Osteoblast (primary cell): Measurements from ENCODE around the gene PTPN2. TPM values are rescaled to one million over a fixed set of nuclear protein-coding genes. Genes with fewer than 3 reads are reported as not detected.

ENCODE experiments used
- DNase-seq: peaks from one replicate; pipeline ENCODE4 v3.0.0; 2011; ENCODE audit warnings: low spot score, mixed read lengths; ENCODE audit not compliant: insufficient read length; ENCODE audit errors: missing footprints
- H2AFZ ChIP-seq: 2 replicates; pipeline ENCODE4 v1.6.0; 2011; ENCODE audit warnings: mild to moderate bottlenecking, low read length
- H3K27ac ChIP-seq: 2 replicates; pipeline ENCODE4 v1.5.1; 2011; ENCODE audit warnings: mild to moderate bottlenecking, low read depth, low read length, moderate library complexity
- H3K27me3 ChIP-seq: 2 replicates; pipeline ENCODE4 v1.6.0; 2012; ENCODE audit warnings: mild to moderate bottlenecking, control low read depth, inconsistent platforms, low read length, moderate library complexity; ENCODE audit not compliant: insufficient read depth
- H3K36me3 ChIP-seq: 2 replicates; pipeline ENCODE4 v1.5.1; 2011; ENCODE audit warnings: mild to moderate bottlenecking, low read length, control low read depth, moderate library complexity; ENCODE audit not compliant: insufficient read depth
- H3K4me1 ChIP-seq: 2 replicates; pipeline ENCODE4 v1.5.1; 2011; ENCODE audit warnings: mild to moderate bottlenecking, low read length, control low read depth, moderate library complexity; ENCODE audit not compliant: insufficient read depth
- H3K4me2 ChIP-seq: 2 replicates; pipeline ENCODE4 v1.6.0; 2011; ENCODE audit warnings: mild to moderate bottlenecking, low read length; ENCODE audit not compliant: insufficient read depth
- H3K4me3 ChIP-seq: fragments of 200-600 bp; sonication (generic); 3 replicates; pipeline ENCODE4 v1.5.1; 2012; ENCODE audit warnings: mild to moderate bottlenecking, low read length, inconsistent platforms; ENCODE audit not compliant: insufficient read depth
- H3K79me2 ChIP-seq: 2 replicates; pipeline ENCODE4 v1.6.0; 2012; ENCODE audit warnings: mild to moderate bottlenecking, low read length, control low read depth, inconsistent platforms; ENCODE audit not compliant: insufficient read depth
- H3K9me3 ChIP-seq: 2 replicates; pipeline ENCODE4 v1.5.1; 2011; ENCODE audit warnings: low read depth, low read length, control low read depth
- H4K20me1 ChIP-seq: 2 replicates; pipeline ENCODE4 v1.6.0; 2012; ENCODE audit warnings: mild to moderate bottlenecking, low read length, control low read depth; ENCODE audit not compliant: insufficient read depth
- total RNA-seq: library from RNA; depleted of rRNA; stranded (reverse); fragments of >200 nt; gene quantifications from 2 replicates; pipeline ENCODE4 v1.2.3, GENCODE V29; 2012
- TF ChIP-seq, protein P1 (sequence below): IDR thresholded peaks from 2 replicates; pipeline ENCODE4 v1.5.1; 2011; ENCODE audit warnings: mild to moderate bottlenecking, low read depth, low read length, moderate library complexity; ENCODE audit errors: extremely low read depth

PTPN2 gene
- total RNA-seq, 1 donor = 37.6 TPM

DNA sequence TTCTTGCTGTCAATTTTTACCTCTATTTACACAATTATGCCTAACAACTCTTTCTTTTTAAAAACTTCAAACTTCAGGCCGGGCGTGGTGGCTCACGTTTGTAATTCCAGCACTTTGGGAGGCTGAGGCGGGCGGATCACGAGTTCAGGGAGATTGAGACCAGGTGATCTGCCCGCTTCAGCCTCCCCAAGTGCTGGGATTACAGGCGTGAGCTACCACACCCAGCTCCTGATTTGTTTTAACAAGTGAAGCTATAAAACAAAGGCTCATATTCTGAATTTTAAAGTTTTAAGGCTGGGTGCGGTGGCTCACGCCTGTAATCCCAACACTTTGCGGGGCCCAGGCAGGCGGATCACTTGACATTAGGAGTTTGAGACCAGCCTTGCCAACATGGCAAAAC, 15.5 kb downstream of the PTPN2 start:
- Histone ChIP-seq H3K9me3 (no peaks in the 10 kb centered on the region), H3K79me2 (peaks cover 56% of the 10 kb centered on the region), H3K36me3 (no peaks in the 10 kb centered on the region), H3K27me3 (no peaks in the 10 kb centered on the region), H3K4me1 (no peaks in the 10 kb centered on the region), H3K4me2 (no peak overlapping the region), H2AFZ (no peak overlapping the region), H4K20me1 (peaks cover 17% of the 10 kb centered on the region), H3K4me3 (no peak overlapping the region), H3K27ac (no peak overlapping the region)
- DNase-seq = no peak
- TF ChIP-seq, protein P1, sequence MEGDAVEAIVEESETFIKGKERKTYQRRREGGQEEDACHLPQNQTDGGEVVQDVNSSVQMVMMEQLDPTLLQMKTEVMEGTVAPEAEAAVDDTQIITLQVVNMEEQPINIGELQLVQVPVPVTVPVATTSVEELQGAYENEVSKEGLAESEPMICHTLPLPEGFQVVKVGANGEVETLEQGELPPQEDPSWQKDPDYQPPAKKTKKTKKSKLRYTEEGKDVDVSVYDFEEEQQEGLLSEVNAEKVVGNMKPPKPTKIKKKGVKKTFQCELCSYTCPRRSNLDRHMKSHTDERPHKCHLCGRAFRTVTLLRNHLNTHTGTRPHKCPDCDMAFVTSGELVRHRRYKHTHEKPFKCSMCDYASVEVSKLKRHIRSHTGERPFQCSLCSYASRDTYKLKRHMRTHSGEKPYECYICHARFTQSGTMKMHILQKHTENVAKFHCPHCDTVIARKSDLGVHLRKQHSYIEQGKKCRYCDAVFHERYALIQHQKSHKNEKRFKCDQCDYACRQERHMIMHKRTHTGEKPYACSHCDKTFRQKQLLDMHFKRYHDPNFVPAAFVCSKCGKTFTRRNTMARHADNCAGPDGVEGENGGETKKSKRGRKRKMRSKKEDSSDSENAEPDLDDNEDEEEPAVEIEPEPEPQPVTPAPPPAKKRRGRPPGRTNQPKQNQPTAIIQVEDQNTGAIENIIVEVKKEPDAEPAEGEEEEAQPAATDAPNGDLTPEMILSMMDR = no peak

DNA sequence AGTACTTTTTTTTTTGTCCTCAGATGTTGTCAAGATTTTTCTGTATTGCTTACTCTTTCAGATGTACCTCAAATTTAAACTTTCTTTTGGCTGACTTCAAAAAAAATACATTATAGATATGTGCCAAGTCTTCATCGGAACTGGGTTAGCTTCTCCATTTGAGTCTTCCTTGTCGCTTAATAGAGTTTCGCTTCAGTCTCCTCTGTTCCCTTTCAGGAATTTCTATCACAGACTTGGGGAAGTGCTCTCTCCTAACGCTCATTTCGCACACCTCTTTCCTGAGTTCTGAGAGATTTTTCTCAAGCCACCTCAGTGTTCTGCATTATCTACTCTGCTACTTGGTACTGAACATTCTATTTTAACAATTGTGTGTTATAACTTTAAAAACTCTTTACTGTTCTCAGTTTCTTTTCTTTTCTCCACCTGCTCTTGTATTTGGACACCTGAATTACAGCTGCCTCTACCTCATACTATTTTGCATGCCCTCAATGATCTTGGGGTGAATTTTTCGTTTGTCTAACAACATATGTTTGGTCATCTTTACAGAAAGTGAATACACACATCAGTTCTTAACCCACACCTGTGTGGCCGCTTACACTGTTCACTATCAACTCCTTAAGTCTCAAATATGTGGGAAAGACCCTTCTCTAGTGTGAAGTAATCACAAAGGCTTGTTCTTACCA, 16.5 kb downstream of the PTPN2 start:
- H3K9me3 ChIP-seq = no peaks in the 10 kb centered on the region
- peaks cover 62% of the 10 kb centered on the region for H3K79me2 ChIP-seq
- peaks cover 14% of the 10 kb centered on the region for H4K20me1 ChIP-seq
- no peak overlapping the region for H3K27ac ChIP-seq
- TF ChIP-seq, protein P1 = no peak
- no peak overlapping the region for H2AFZ ChIP-seq
- DNase-seq = no peak
- no peak overlapping the region for H3K4me2 ChIP-seq
- no peak overlapping the region for H3K4me3 ChIP-seq
- no peaks in the 10 kb centered on the region for H3K36me3 ChIP-seq
- H3K27me3 ChIP-seq = no peaks in the 10 kb centered on the region
- peaks cover 2% of the 10 kb centered on the region for H3K4me1 ChIP-seq

DNA sequence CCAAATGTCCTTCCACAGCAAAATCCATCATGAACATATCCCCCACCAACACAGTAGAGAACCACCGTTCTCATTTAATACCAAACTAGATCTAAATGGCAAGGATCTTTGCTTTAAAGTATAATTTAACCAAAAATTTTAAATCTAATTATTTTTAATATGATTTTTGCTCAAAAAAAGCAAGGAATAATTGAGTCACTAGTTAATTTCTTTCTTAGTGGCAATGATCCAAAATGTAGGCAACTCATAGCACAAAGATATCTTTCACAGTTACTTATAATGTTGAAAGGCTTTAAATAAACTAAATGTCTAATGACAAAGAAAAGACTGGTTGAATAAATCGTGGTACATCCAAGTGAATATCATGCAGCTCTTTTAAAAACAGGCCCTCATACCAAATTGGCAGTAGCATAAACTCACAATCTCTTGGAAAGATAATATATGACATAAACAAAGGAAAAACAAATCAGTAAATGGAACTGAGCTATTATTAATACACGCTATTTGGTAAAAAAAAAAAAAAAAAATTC, 20.3 kb downstream of the PTPN2 start:
- peaks cover 7% of the 10 kb centered on the region for H3K4me1 ChIP-seq
- H3K4me3 ChIP-seq = no peak overlapping the region
- no peak overlapping the region for H3K27ac ChIP-seq
- peaks cover 73% of the 10 kb centered on the region for H3K79me2 ChIP-seq
- DNase-seq = peak; percentile 75
- no peaks in the 10 kb centered on the region for H3K27me3 ChIP-seq
- TF ChIP-seq, protein P1 = no peak
- H4K20me1 ChIP-seq = peaks cover 6% of the 10 kb centered on the region
- no peak overlapping the region for H3K4me2 ChIP-seq
- H3K9me3 ChIP-seq = no peaks in the 10 kb centered on the region
- H2AFZ ChIP-seq = no peak overlapping the region
- no peaks in the 10 kb centered on the region for H3K36me3 ChIP-seq

DNA sequence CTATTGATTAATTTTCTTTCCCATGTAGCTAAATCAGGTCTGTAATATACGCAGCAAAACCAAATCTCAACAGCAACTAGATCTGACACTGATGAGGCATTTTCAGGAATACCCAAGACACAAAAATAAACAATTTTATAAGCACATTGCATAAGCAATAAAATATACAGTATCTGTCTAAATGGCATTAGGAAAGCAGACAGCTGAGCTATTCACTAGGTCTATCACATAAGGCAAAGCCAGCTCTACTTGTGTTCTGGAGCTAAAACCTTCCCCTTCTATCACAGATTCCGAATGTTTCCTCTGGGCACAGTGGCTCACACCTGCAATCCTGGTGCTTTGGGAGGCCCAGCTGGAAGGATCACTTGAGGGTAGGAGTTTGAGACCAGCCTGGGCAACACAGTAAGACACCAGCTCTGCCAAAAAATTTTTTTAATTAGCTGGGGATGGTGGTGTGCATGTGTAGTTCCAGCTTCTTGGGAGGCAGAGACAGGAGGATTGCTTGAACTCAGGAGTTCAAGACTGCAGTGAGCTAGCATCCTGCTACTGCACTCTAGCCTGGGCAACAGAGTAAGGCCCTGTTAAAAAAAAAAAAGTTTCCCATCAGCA, 21.1 kb downstream of the PTPN2 start:
- TF ChIP-seq, protein P1 = no peak
- H3K79me2 ChIP-seq = peaks cover 75% of the 10 kb centered on the region
- H3K27ac ChIP-seq = no peak overlapping the region
- peaks cover 6% of the 10 kb centered on the region for H4K20me1 ChIP-seq
- H3K4me2 ChIP-seq = no peak overlapping the region
- H3K4me1 ChIP-seq = peaks cover 7% of the 10 kb centered on the region
- H3K27me3 ChIP-seq = no peaks in the 10 kb centered on the region
- no peak overlapping the region for H2AFZ ChIP-seq
- DNase-seq = no peak
- H3K36me3 ChIP-seq = no peaks in the 10 kb centered on the region
- H3K9me3 ChIP-seq = no peaks in the 10 kb centered on the region
- no peak overlapping the region for H3K4me3 ChIP-seq
